Stomach (tissue), 9 donors: ENCODE results near the gene KLK2. TPM values are rescaled to one million over a fixed set of nuclear protein-coding genes. Genes with fewer than 3 reads are reported as not detected.

ENCODE experiments used
- DNase-seq, 2 donors: peaks; one replicate each; pipeline versions ENCODE4 v3.0.0 to v3.0.0-alpha.2; 2013 to 2019
- H3K27ac ChIP-seq, 5 donors: fragments of 200-600 bp in 4 of 5; sonication (generic) in 4 of 5; one replicate each; pipeline ENCODE4 v1.5.1; 2013 to 2019; ENCODE audit warnings: mild to moderate bottlenecking in 1 of 5, moderate library complexity in 1 of 5
- H3K27me3 ChIP-seq, 3 donors: fragments of 200-600 bp; sonication (generic); one replicate each; pipeline ENCODE4 v1.5.1; 2017 to 2019; ENCODE audit warnings: mixed run types in 1 of 3
- H3K36me3 ChIP-seq, 4 donors: fragments of 200-600 bp; sonication (generic); 1 replicate in 3 of 4; 2 replicates in 1 of 4; pipeline ENCODE4 v1.5.1; 2016 to 2019
- H3K4me1 ChIP-seq, 4 donors: fragments of 200-600 bp; sonication (generic); one replicate each; pipeline ENCODE4 v1.5.1; 2016 to 2019
- H3K4me3 ChIP-seq, 4 donors: fragments of 200-600 bp; sonication (generic) in 3 of 4; one replicate each; pipeline ENCODE4 v1.5.1; 2016 to 2019; ENCODE audit warnings: mild to moderate bottlenecking in 1 of 4
- H3K9me3 ChIP-seq, 4 donors: fragments of 200-600 bp; sonication (generic); one replicate each; pipeline ENCODE4 v1.5.1; 2016 to 2019
- CTCF ChIP-seq, 7 experiments: fragments of 450-650 bp in 4 of 7; fragments of 200-600 bp in 3 of 7; sonication (generic) in 3 of 7; IDR thresholded peaks; one replicate each; pipeline ENCODE4 v1.5.1; 2016 to 2019; ENCODE audit warnings: antibody characterized with exemption in 7 of 7, control low read depth in 2 of 7, mild to moderate bottlenecking in 1 of 7
- EP300 ChIP-seq: sonication (generic); formaldehyde crosslinking; IDR thresholded peaks from one replicate; pipeline ENCODE4 v1.6.1; 2017; ENCODE audit warnings: antibody characterized with exemption
- POLR2A ChIP-seq, 4 donors: fragments of 450-650 bp; IDR thresholded peaks; one replicate each; pipeline ENCODE4 v1.6.1; 2016; ENCODE audit warnings: antibody characterized with exemption in 4 of 4, control low read depth in 2 of 4, mild to moderate bottlenecking in 1 of 4, moderate library complexity in 1 of 4
- POLR2AphosphoS5 ChIP-seq, 3 donors: sonication (generic); formaldehyde crosslinking; IDR thresholded peaks; one replicate each; pipeline ENCODE4 v1.6.1; 2016; ENCODE audit warnings: antibody characterized with exemption in 3 of 3
- WGBS, 5 donors: extraction: QIAGEN DNeasy Blood & Tissue Kit in 3 of 5; methylation state at CpG; one replicate each; pipeline versions ENCODE4 v1.1.5 to v1.1.7; 2013 to 2018; 5-methylcytosine and 5-hydroxymethylcytosine counted together
- intact Hi-C: fragments of 100-400 bp; cut with DNase I; formaldehyde crosslinking; loops from one replicate; pipeline ENCODE4 v1.15.1; 2023; ENCODE audit warnings: low total_unique reads
- polyA plus RNA-seq, 3 donors: library from polyadenylated mRNA; stranded (reverse); fragments of 200-250 nt; gene quantifications; one replicate each; pipeline ENCODE4 v1.2.3, GENCODE V29; 2013
- total RNA-seq, 5 donors: library from RNA; depleted of rRNA; stranded (reverse); fragments of >200 nt; gene quantifications; one replicate each; pipeline versions ENCODE4 v1.1.0 to v1.2.3, GENCODE V29; 2014 to 2016
- donor health status: healthy with polysubstance abuse.
- donor health status: Bipolar disorder and iron deficiency.
- donor health status: healthy.

KLK2 gene
- total and polyA plus RNA-seq, 8 donors = 94.6 TPM; not detected in 7

- H3K27ac ChIP-seq = no peak overlapping the region
- peaks cover 0 to 55% (median 0%) of the 10 kb centered on the region in 3 donors for H3K27me3 ChIP-seq
- no peak overlapping the region for H3K4me3 ChIP-seq
- no peak for DNase-seq
- WGBS, 5 donors = 69 to 84% (median 81%) methylated on average over 1 to 3 of the region's 3 CpGs
- no peaks in the 10 kb centered on the region for H3K36me3 ChIP-seq
- H3K9me3 ChIP-seq = no peaks in the 10 kb centered on the region
- intact Hi-C loops = no loop called here
- no peaks in the 10 kb centered on the region for H3K4me1 ChIP-seq
- TF ChIP-seq POLR2AphosphoS5 (IDR thresholded peaks at IDR 0.05) (no peak), EP300 (no peak), CTCF (IDR thresholded peaks at IDR 0.05) (no peak), POLR2A (IDR thresholded peaks at IDR 0.05) (no peak)
Measured at GRCh38 chr19:50897612-50898011, 24.4 kb downstream of the KLK2 start.

GRCh38 chr19:50898018-50898417, 24.8 kb downstream of the KLK2 start:
- H3K27ac ChIP-seq = no peak overlapping the region
- no peaks in the 10 kb centered on the region for H3K9me3 ChIP-seq
- no peaks in the 10 kb centered on the region for H3K36me3 ChIP-seq
- H3K27me3 ChIP-seq = peaks cover 0 to 52% (median 0%) of the 10 kb centered on the region in 3 donors
- no peak overlapping the region for H3K4me3 ChIP-seq
- intact Hi-C loops = no loop called here
- DNase-seq = no peak
- no peaks in the 10 kb centered on the region for H3K4me1 ChIP-seq
- WGBS, 5 donors = 71 to 79% (median 76%) methylated on average over 4 of the region's 4 CpGs
- TF ChIP-seq POLR2A (IDR thresholded peaks at IDR 0.05) (no peak), CTCF (IDR thresholded peaks at IDR 0.05) (no peak), EP300 (no peak), POLR2AphosphoS5 (IDR thresholded peaks at IDR 0.05) (no peak)

- TF ChIP-seq EP300 = no peak
- no peak for TF ChIP-seq POLR2A (IDR thresholded peaks at IDR 0.05)
- TF ChIP-seq POLR2AphosphoS5 (IDR thresholded peaks at IDR 0.05) = no peak
- no peak for TF ChIP-seq CTCF (IDR thresholded peaks at IDR 0.05)
- no peak for DNase-seq
- WGBS, 5 donors = 81 to 89% (median 86%) methylated on average over 3 of the region's 3 CpGs
- Histone ChIP-seq H3K27me3 (peaks cover 0 to 59% (median 0%) of the 10 kb centered on the region in 3 donors), H3K36me3 (no peaks in the 10 kb centered on the region), H3K4me1 (no peaks in the 10 kb centered on the region), H3K9me3 (no peaks in the 10 kb centered on the region), H3K4me3 (no peak overlapping the region), H3K27ac (no peak overlapping the region)
- intact Hi-C loops = no loop called here
Measured at GRCh38 chr19:50899569-50899968, 26.3 kb downstream of the KLK2 start.

- H3K4me3 ChIP-seq = no peak overlapping the region
- H3K4me1 ChIP-seq = no peaks in the 10 kb centered on the region
- H3K9me3 ChIP-seq = no peaks in the 10 kb centered on the region
- TF ChIP-seq POLR2A (IDR thresholded peaks at IDR 0.05) (no peak), EP300 (no peak), CTCF (IDR thresholded peaks at IDR 0.05) (no peak), POLR2AphosphoS5 (IDR thresholded peaks at IDR 0.05) (no peak)
- no peaks in the 10 kb centered on the region for H3K36me3 ChIP-seq
- no peak for DNase-seq
- WGBS, 5 donors = 57 to 66% (median 63%) methylated on average over 3 to 4 of the region's 4 CpGs
- H3K27me3 ChIP-seq = peaks cover 0 to 72% (median 4%) of the 10 kb centered on the region in 3 donors
- intact Hi-C loops = no loop called here
- H3K27ac ChIP-seq = no peak overlapping the region
Measured at GRCh38 chr19:50902640-50903039, 29.4 kb downstream of the KLK2 start.
